Panc1 (cell line): ENCODE results near the gene ME2. TPM values are rescaled to one million over a fixed set of nuclear protein-coding genes. Genes with fewer than 3 reads are reported as not detected.

Source experiments
- ATAC-seq: fragments of 200-7000 bp; cut with Tn5 transposase; 2 replicates; pipeline ENCODE4 v1.9.1; 2020; ENCODE audit warnings: mild to moderate bottlenecking, moderate library complexity
- BruUV-seq: library from RNA; stranded (reverse); fragments of 400-500 nt; replicated peaks from 2 replicates; lab custom pipeline; 2021; lab: Mats Ljungman, UMichigan
- CTCF ChIA-PET: fragments of 300-600 bp; sonication (Branson Sonifier 250); formaldehyde crosslinking; loops from one replicate; lab custom pipeline; 2022; ENCODE audit warnings: antibody characterized with exemption; lab: Charles Lee
- POLR2A ChIA-PET: fragments of 300-600 bp; sonication (Branson Sonifier 250); formaldehyde crosslinking; loops from one replicate; lab custom pipeline; 2022; ENCODE audit warnings: antibody characterized with exemption; lab: Charles Lee
- DNase-seq: peaks from one replicate; pipeline ENCODE4 v3.0.0-alpha.2; 2010; ENCODE audit warnings: low read depth, low spot score
- H3K27ac ChIP-seq: 2 replicates; pipeline ENCODE4 v1.5.1; 2011; ENCODE audit warnings: mild to moderate bottlenecking, low read length, inconsistent platforms
- H3K27me3 ChIP-seq: fragments of 200-500 bp; sonication (Bioruptor generic); 2 replicates; pipeline ENCODE4 v1.6.0; 2014; ENCODE audit warnings: low read length, inconsistent platforms; ENCODE audit not compliant: control insufficient read depth, insufficient read depth
- H3K36me3 ChIP-seq: fragments of 200-500 bp; sonication (Bioruptor generic); 2 replicates; pipeline ENCODE4 v1.5.1; 2014; ENCODE audit warnings: inconsistent platforms, mild to moderate bottlenecking, low read length, moderate library complexity; ENCODE audit not compliant: control insufficient read depth, insufficient read depth
- H3K4me1 ChIP-seq: 2 replicates; pipeline ENCODE4 v1.5.1; 2011; ENCODE audit warnings: inconsistent platforms, mild to moderate bottlenecking, low read length, moderate library complexity; ENCODE audit not compliant: control insufficient read depth, insufficient read depth
- H3K4me3 ChIP-seq, 2 experiments: 2 replicates each; pipeline ENCODE4 v1.5.1; 2011 to 2012; ENCODE audit warnings: low read depth in 2 of 2, low read length in 2 of 2, mild to moderate bottlenecking in 2 of 2, inconsistent platforms in 1 of 2, moderate library complexity in 1 of 2
- H3K9me3 ChIP-seq: fragments of 200-500 bp; sonication (Bioruptor generic); 2 replicates; pipeline ENCODE4 v1.5.1; 2014; ENCODE audit warnings: low read depth, mild to moderate bottlenecking, inconsistent platforms, low read length, moderate library complexity; ENCODE audit not compliant: control insufficient read depth, insufficient read depth
- CTCF ChIP-seq: fragments of 450-650 bp; IDR thresholded peaks from 2 replicates; pipeline ENCODE4 v1.5.1; 2017; ENCODE audit warnings: mild to moderate bottlenecking
- POLR2AphosphoS5 ChIP-seq: IDR thresholded peaks from 2 replicates; pipeline ENCODE4 v1.6.1; 2012; ENCODE audit warnings: mild to moderate bottlenecking, low read depth, low read length, moderate library complexity
- REST ChIP-seq, 2 experiments: IDR thresholded peaks; 2 replicates each; pipeline ENCODE4 v1.6.1; 2011 to 2012; ENCODE audit warnings: low read depth in 2 of 2, control low read depth in 1 of 2, low read length in 1 of 2, mild to moderate bottlenecking in 1 of 2, moderate library complexity in 1 of 2; ENCODE audit not compliant: insufficient read depth in 1 of 2
- SIN3A ChIP-seq: IDR thresholded peaks from 2 replicates; pipeline ENCODE4 v1.6.1; 2012; ENCODE audit warnings: low read depth, mild to moderate bottlenecking, low read length, moderate library complexity, borderline replicate concordance; ENCODE audit not compliant: insufficient read depth
- TCF7L2 ChIP-seq: IDR thresholded peaks from 2 replicates; pipeline ENCODE4 v1.6.1; 2011; ENCODE audit warnings: mild to moderate bottlenecking, low read depth, low read length, inconsistent platforms
- in situ Hi-C: cut with HindIII; loops from 2 replicates; pipeline ENCODE4 v1.10.0; 2016; ENCODE audit warnings: low sequenced_read_pairs, low pct_unique_long_range_greater_than_20kb
- intact Hi-C: fragments of 100-400 bp; cut with micrococcal nuclease; formaldehyde crosslinking; loops from one replicate; pipeline ENCODE4 v1.10.0; 2022; ENCODE audit not compliant: unreplicated experiment
- total RNA-seq: library from RNA; stranded (reverse); gene quantifications from one replicate; pipeline ENCODE4 v1.2.1, GENCODE V29; 2021; ENCODE audit not compliant: unreplicated experiment

ME2 gene
- total RNA-seq, 1 experiment from 2014 or later: 38.2 TPM

GRCh38 chr18:50866765-50867164, 12.2 kb upstream of the ME2 start:
- BruUV-seq: no TSS peak
- Histone ChIP-seq H3K4me3 (no peak overlapping the region), H3K9me3 (no peaks in the 10 kb centered on the region), H3K27me3 (no peaks in the 10 kb centered on the region), H3K36me3 (no peaks in the 10 kb centered on the region), H3K4me1 (no peaks in the 10 kb centered on the region; the same call in 1 of the 2 replicates), H3K27ac (no peak overlapping the region)
- TF ChIP-seq POLR2AphosphoS5 (no peak), TCF7L2 (no peak), CTCF (no peak; the same call in 1 of the 2 replicates), REST (IDR thresholded peaks at IDR 0.05; ENCODE audit: insufficient read depth in 1 of 2, low read depth in 2 of 2, low read length in 1 of 2) (no peak), SIN3A (no peak)
- in situ Hi-C loops: no loop called here
- CTCF ChIA-PET: no interaction called here
- POLR2A ChIA-PET: no interaction called here
- ATAC-seq (no peak), DNase-seq (no peak)
- intact Hi-C loops: loop anchor here (2.0 kb wide), 1 partner anchor 46 kb away; the partner anchor contains the start of gene MRO

- CTCF ChIA-PET: no interaction called here
- TF ChIP-seq SIN3A (no peak), CTCF (no peak), TCF7L2 (no peak), REST (IDR thresholded peaks at IDR 0.05; ENCODE audit: insufficient read depth in 1 of 2, low read depth in 2 of 2, low read length in 1 of 2) (no peak), POLR2AphosphoS5 (no peak)
- Histone ChIP-seq H3K4me1 (no peaks in the 10 kb centered on the region; the same call in 1 of the 2 replicates), H3K4me3 (no peak overlapping the region), H3K9me3 (no peaks in the 10 kb centered on the region), H3K27me3 (no peaks in the 10 kb centered on the region), H3K36me3 (no peaks in the 10 kb centered on the region), H3K27ac (no peak overlapping the region)
- ATAC-seq (no peak), DNase-seq (no peak)
- POLR2A ChIA-PET: no interaction called here
- intact Hi-C loops (no loop called here), in situ Hi-C loops (no loop called here)
- no TSS peak for BruUV-seq
Measured at GRCh38 chr18:50869150-50869549, 9.8 kb upstream of the ME2 start.
